HUES48 (cell line): ENCODE data around the gene MYBPH.

ENCODE experiments used
- H3K27ac ChIP-seq: one replicate; pipeline ENCODE4 v1.7.0; 2013; ENCODE audit warnings: low read depth, low read length, inconsistent platforms
- H3K27me3 ChIP-seq: 2 replicates; pipeline ENCODE4 v1.6.1; 2013; ENCODE audit warnings: mild to moderate bottlenecking, low read length; ENCODE audit not compliant: control insufficient read depth, insufficient read depth
- H3K36me3 ChIP-seq: 2 replicates; pipeline ENCODE4 v1.6.1; 2013; ENCODE audit warnings: low read length; ENCODE audit not compliant: control insufficient read depth, insufficient read depth
- H3K4me1 ChIP-seq: 2 replicates; pipeline ENCODE4 v1.6.1; 2013; ENCODE audit warnings: mild to moderate bottlenecking, low read length; ENCODE audit not compliant: control insufficient read depth, insufficient read depth
- H3K4me3 ChIP-seq: 2 replicates; pipeline ENCODE4 v1.5.1; 2013; ENCODE audit warnings: mild to moderate bottlenecking, low read depth, low read length
- H3K9ac ChIP-seq: 2 replicates; pipeline ENCODE4 v1.6.1; 2013; ENCODE audit warnings: mild to moderate bottlenecking, low read depth, low read length, moderate library complexity
- H3K9me3 ChIP-seq: 2 replicates; pipeline ENCODE4 v1.6.1; 2013; ENCODE audit warnings: low read length; ENCODE audit not compliant: control insufficient read depth, insufficient read depth

Gene MYBPH

GRCh38 chr1:203213126-203213525, 37.5 kb upstream of the MYBPH start:
- H3K36me3 ChIP-seq: no peaks in the 10 kb centered on the region
- no peak overlapping the region for H3K27ac ChIP-seq
- H3K4me1 ChIP-seq: peaks cover 15% of the 10 kb centered on the region; the same call in 1 of the 2 replicates
- no peak overlapping the region for H3K4me3 ChIP-seq
- no peak overlapping the region for H3K9ac ChIP-seq
- no peaks in the 10 kb centered on the region for H3K9me3 ChIP-seq
- H3K27me3 ChIP-seq: no peaks in the 10 kb centered on the region; the same call in 1 of the 2 replicates

DNA sequence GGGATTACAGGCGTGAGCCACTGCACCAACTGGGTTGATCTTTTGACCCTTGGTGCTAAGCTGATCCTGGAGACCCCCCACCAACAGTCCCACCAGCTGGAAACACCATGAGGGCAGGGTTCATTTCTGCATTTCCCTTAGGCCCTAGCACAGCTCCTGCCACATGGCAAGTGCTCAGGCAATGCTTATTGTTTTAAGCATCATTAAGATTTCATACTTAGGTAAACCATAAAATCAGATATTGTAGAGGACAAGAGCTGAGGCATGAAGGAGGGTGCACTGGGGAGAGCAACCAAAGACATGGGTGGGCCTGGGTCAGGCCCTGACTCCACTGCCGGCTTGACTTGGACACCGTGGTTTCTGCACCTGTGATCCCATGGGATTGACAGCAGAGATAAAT, 36.2 kb upstream of the MYBPH start:
- H3K4me1 ChIP-seq: peaks cover 11% of the 10 kb centered on the region; the same call in 1 of the 2 replicates

GRCh38 chr1:203210988-203211387, 35.4 kb upstream of the MYBPH start:
- Histone ChIP-seq H3K27me3 (no peaks in the 10 kb centered on the region), H3K4me3 (no peak overlapping the region), H3K9me3 (no peaks in the 10 kb centered on the region), H3K4me1 (peaks cover 3% of the 10 kb centered on the region; the same call in 1 of the 2 replicates), H3K27ac (no peak overlapping the region), H3K9ac (no peak overlapping the region), H3K36me3 (no peaks in the 10 kb centered on the region)

More for the DNA sequence above, 36.2 kb upstream of the MYBPH start:
- Histone ChIP-seq H3K27ac (no peak overlapping the region), H3K36me3 (no peaks in the 10 kb centered on the region), H3K9ac (no peak overlapping the region), H3K4me3 (no peak overlapping the region), H3K9me3 (no peaks in the 10 kb centered on the region), H3K27me3 (no peaks in the 10 kb centered on the region)

GRCh38 chr1:203210350-203210749, 34.7 kb upstream of the MYBPH start:
- Histone ChIP-seq H3K9me3 (no peaks in the 10 kb centered on the region), H3K4me3 (no peak overlapping the region), H3K36me3 (no peaks in the 10 kb centered on the region), H3K4me1 (no peaks in the 10 kb centered on the region), H3K27ac (no peak overlapping the region), H3K9ac (no peak overlapping the region), H3K27me3 (no peaks in the 10 kb centered on the region)

DNA sequence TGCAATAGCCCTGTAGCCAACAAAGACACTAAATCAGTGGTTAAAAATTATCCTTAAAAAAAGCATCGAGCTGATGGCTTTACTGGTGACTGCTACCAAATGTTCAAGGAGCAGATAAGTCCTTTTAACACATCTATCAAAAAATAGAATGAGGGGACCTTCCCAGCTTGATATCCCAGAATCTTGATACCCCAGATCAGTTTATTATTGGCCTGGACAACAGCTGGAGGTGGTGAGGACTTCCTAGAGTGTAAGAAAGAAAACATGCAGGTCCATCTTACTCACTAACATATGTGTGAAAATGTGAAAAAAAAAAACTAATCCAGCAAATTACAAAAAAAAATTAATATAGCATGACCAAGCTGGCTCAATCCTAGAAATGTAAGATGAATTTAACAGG, 32.6 kb upstream of the MYBPH start:
- Histone ChIP-seq H3K9me3 (no peaks in the 10 kb centered on the region), H3K4me1 (no peaks in the 10 kb centered on the region), H3K27ac (no peak overlapping the region), H3K9ac (no peak overlapping the region), H3K4me3 (no peak overlapping the region), H3K27me3 (no peaks in the 10 kb centered on the region), H3K36me3 (no peaks in the 10 kb centered on the region)

- Histone ChIP-seq H3K4me1 (no peaks in the 10 kb centered on the region), H3K27me3 (no peaks in the 10 kb centered on the region), H3K4me3 (no peak overlapping the region), H3K36me3 (no peaks in the 10 kb centered on the region), H3K9ac (no peak overlapping the region), H3K27ac (no peak overlapping the region), H3K9me3 (no peaks in the 10 kb centered on the region)
Measured at GRCh38 chr1:203207751-203208150, 32.1 kb upstream of the MYBPH start.

- Histone ChIP-seq H3K27me3 (no peaks in the 10 kb centered on the region), H3K9ac (no peak overlapping the region), H3K9me3 (no peaks in the 10 kb centered on the region), H3K27ac (no peak overlapping the region), H3K4me3 (no peak overlapping the region), H3K36me3 (no peaks in the 10 kb centered on the region), H3K4me1 (no peaks in the 10 kb centered on the region)
Measured at GRCh38 chr1:203206129-203206687, 30.6 kb upstream of the MYBPH start.

DNA sequence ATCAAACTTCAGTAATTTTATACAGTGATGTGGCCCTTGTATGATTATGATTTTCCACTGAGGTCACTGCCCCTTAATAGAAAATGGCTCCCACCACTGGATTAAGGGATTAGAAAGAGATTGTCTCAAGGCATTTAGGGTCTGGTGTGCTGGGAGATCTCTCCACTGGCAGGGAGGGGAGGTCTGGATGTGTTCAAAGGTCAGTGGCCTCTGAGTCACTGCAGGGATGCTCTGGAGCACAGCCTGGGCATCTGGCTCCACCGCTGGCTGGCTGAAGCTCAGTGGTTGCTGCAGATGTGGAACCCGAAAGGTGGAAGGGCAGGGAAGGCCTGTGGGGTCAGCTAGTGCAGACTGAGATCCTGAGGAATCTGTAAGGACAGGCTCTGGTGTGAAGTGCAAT, 29.1 kb upstream of the MYBPH start:
- Histone ChIP-seq H3K36me3 (no peaks in the 10 kb centered on the region), H3K4me3 (no peak overlapping the region), H3K9ac (no peak overlapping the region), H3K27me3 (no peaks in the 10 kb centered on the region), H3K27ac (no peak overlapping the region), H3K4me1 (no peaks in the 10 kb centered on the region), H3K9me3 (no peaks in the 10 kb centered on the region)

GRCh38 chr1:203202431-203203245, 27.0 kb upstream of the MYBPH start:
- no peak overlapping the region for H3K4me3 ChIP-seq
- H3K4me1 ChIP-seq: no peaks in the 10 kb centered on the region
- no peaks in the 10 kb centered on the region for H3K27me3 ChIP-seq
- no peak overlapping the region for H3K27ac ChIP-seq
- no peak overlapping the region for H3K9ac ChIP-seq
- H3K9me3 ChIP-seq: no peaks in the 10 kb centered on the region
- H3K36me3 ChIP-seq: no peaks in the 10 kb centered on the region

DNA sequence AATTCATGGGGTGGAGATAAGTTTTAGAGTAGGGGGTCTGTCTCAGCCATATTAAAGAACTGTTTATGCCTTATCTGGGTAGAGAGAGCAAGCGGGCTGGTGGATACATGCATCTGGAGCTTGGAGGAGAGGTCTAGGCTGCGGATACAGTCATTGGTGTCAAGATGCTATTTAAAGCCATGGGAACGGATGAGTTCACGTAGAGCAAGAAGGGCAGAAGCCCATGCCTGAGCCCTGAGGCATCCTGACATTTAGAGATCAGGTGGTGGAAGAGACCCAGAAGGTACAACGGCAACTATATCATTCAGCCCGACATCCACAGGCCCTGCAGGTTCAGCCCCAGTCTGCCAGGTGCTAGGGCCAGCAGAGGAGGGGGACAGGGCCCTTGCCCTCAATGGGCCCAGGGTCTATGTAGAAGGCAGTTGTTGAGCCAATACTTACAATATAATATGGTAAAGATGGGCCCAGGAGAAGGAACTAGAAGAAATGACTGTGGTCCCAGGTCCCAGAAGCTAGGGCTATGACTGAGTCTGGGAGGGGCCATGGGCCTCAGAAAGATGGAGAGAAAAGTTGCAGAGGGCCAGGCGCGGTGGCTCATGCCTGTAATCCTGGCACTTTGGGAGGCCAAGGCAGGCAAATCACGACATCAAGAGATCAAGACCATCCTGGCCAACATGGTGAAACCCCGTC, 26.0 kb upstream of the MYBPH start:
- Histone ChIP-seq H3K27ac (no peak overlapping the region), H3K9me3 (no peaks in the 10 kb centered on the region), H3K9ac (no peak overlapping the region), H3K4me3 (no peak overlapping the region), H3K4me1 (no peaks in the 10 kb centered on the region), H3K36me3 (no peaks in the 10 kb centered on the region), H3K27me3 (no peaks in the 10 kb centered on the region)

- Histone ChIP-seq H3K4me3 (no peak overlapping the region), H3K9me3 (no peaks in the 10 kb centered on the region), H3K9ac (no peak overlapping the region), H3K27me3 (no peaks in the 10 kb centered on the region), H3K4me1 (no peaks in the 10 kb centered on the region), H3K36me3 (no peaks in the 10 kb centered on the region), H3K27ac (no peak overlapping the region)
Measured at GRCh38 chr1:203200916-203201315, 25.3 kb upstream of the MYBPH start.
